Hepatocyte (in vitro differentiated cells): ENCODE measurements around the gene LINGO1. TPM values are rescaled to one million over a fixed set of nuclear protein-coding genes. Genes with fewer than 3 reads are reported as not detected.
A peak's percentile ranks its signal among the peaks of the same experiment; 100 is the strongest.

ENCODE experiments used
- DNase-seq: peaks from one replicate; pipeline ENCODE4 v3.0.0-alpha.2; 2016; ENCODE audit warnings: low spot score
- H2AFZ ChIP-seq: fragments of 200-600 bp; sonication (generic); 2 replicates; pipeline ENCODE4 v1.6.0; 2016; ENCODE audit warnings: antibody characterized with exemption, mild to moderate bottlenecking
- H3K27ac ChIP-seq: fragments of 200-600 bp; sonication (generic); 2 replicates; pipeline ENCODE4 v1.5.1; 2016; ENCODE audit warnings: mild to moderate bottlenecking
- H3K27me3 ChIP-seq: fragments of 200-600 bp; sonication (generic); 2 replicates; pipeline ENCODE4 v1.6.1; 2016
- H3K36me3 ChIP-seq: fragments of 200-600 bp; sonication (generic); replicated peaks from 2 replicates; pipeline ENCODE4 v1.5.1; 2016; ENCODE audit warnings: low read depth; ENCODE audit not compliant: insufficient read depth
- H3K4me1 ChIP-seq: fragments of 200-600 bp; sonication (generic); 2 replicates; pipeline ENCODE4 v1.5.1; 2016; ENCODE audit warnings: mild to moderate bottlenecking, moderate library complexity; ENCODE audit not compliant: insufficient read depth
- H3K4me2 ChIP-seq: fragments of 200-600 bp; sonication (generic); 2 replicates; pipeline ENCODE4 v1.6.0; 2016
- H3K4me3 ChIP-seq: fragments of 200-600 bp; sonication (generic); 2 replicates; pipeline ENCODE4 v1.5.1; 2016; ENCODE audit warnings: mild to moderate bottlenecking
- H3K79me2 ChIP-seq: fragments of 200-600 bp; sonication (generic); 2 replicates; pipeline ENCODE4 v1.6.0; 2017; ENCODE audit warnings: mild to moderate bottlenecking
- H3K9me2 ChIP-seq: fragments of 200-600 bp; sonication (generic); replicated peaks from 2 replicates; pipeline ENCODE4 v1.6.0; 2017; ENCODE audit warnings: mild to moderate bottlenecking; ENCODE audit not compliant: insufficient read depth
- H3K9me3 ChIP-seq: fragments of 200-600 bp; sonication (generic); 2 replicates; pipeline ENCODE4 v1.5.1; 2016; ENCODE audit warnings: low read depth, mild to moderate bottlenecking
- H4K20me1 ChIP-seq: fragments of 200-600 bp; sonication (generic); 2 replicates; pipeline ENCODE4 v1.6.0; 2016; ENCODE audit warnings: mild to moderate bottlenecking; ENCODE audit not compliant: insufficient read depth, poor library complexity, severe bottlenecking
- CTCF ChIP-seq: fragments of 200-600 bp; sonication (generic); IDR thresholded peaks from 2 replicates; pipeline ENCODE4 v1.5.1; 2016; ENCODE audit warnings: antibody characterized with exemption, mild to moderate bottlenecking; ENCODE audit not compliant: poor library complexity
- EZH2 ChIP-seq: fragments of 200-600 bp; sonication (generic); IDR thresholded peaks from 2 replicates; pipeline ENCODE4 v1.6.1; 2016; ENCODE audit warnings: antibody characterized with exemption, mild to moderate bottlenecking, borderline replicate concordance
- EZH2phosphoT487 ChIP-seq: fragments of 200-600 bp; sonication (generic); IDR thresholded peaks from one replicate; pipeline ENCODE4 v1.6.1; 2018; ENCODE audit warnings: antibody characterized with exemption, mild to moderate bottlenecking, low read depth, moderate library complexity; ENCODE audit not compliant: unreplicated experiment, severe bottlenecking
- WGBS: methylation state at CpG from one replicate; pipeline ENCODE4 v1.1.6; 2016; ENCODE audit warnings: low lambda C conversion rate; ENCODE audit errors: missing lambda C conversion rate; 5-methylcytosine and 5-hydroxymethylcytosine counted together
- polyA plus RNA-seq: library from polyadenylated mRNA; unstranded; fragments of >200 nt; fragmentation: Nextera tagmentation; extraction: Ambion mirVana; gene quantifications from 2 replicates; pipeline ENCODE4 v1.2.1, GENCODE V29; 2016
- total RNA-seq: library from RNA; depleted of rRNA; stranded (reverse); fragments of >200 nt; gene quantifications from 2 replicates; pipeline ENCODE4 v1.2.3, GENCODE V29; 2014

LINGO1 gene
- total and polyA plus RNA-seq, 2 experiments from 2014 or later = 4.3 to 5.1 TPM

GRCh38 chr15:77634266-77634962 lies 1.7 kb upstream of the LINGO1 start:
- WGBS = 3% methylated on average over 30 of the region's 34 CpGs
- H3K36me3 ChIP-seq = no peaks in the 10 kb centered on the region
- no peaks in the 10 kb centered on the region for H3K79me2 ChIP-seq
- H3K4me2 ChIP-seq = peak overlapping the region; percentile 71
- no peaks in the 10 kb centered on the region for H3K9me3 ChIP-seq
- no peaks in the 10 kb centered on the region for H4K20me1 ChIP-seq
- TF ChIP-seq EZH2 (no peak), CTCF (peak; percentile 72), EZH2phosphoT487 (no peak)
- no peak overlapping the region for H3K4me3 ChIP-seq
- DNase-seq = peak; percentile 84
- no peaks in the 10 kb centered on the region for H3K9me2 ChIP-seq
- H3K27me3 ChIP-seq = peaks cover 48% of the 10 kb centered on the region
- H2AFZ ChIP-seq = no peak overlapping the region
- no peak overlapping the region for H3K27ac ChIP-seq
- peaks cover 14% of the 10 kb centered on the region for H3K4me1 ChIP-seq

- H3K9me3 ChIP-seq = no peaks in the 10 kb centered on the region
- H3K4me2 ChIP-seq = peak overlapping the region; percentile 99
- WGBS = 11% methylated on average over 9 of the region's 9 CpGs
- peaks cover 14% of the 10 kb centered on the region for H3K4me1 ChIP-seq
- no peak overlapping the region for H3K27ac ChIP-seq
- no peak for DNase-seq
- H4K20me1 ChIP-seq = no peaks in the 10 kb centered on the region
- peaks cover 51% of the 10 kb centered on the region for H3K27me3 ChIP-seq
- no peaks in the 10 kb centered on the region for H3K79me2 ChIP-seq
- no peaks in the 10 kb centered on the region for H3K36me3 ChIP-seq
- no peak for TF ChIP-seq EZH2
- no peak for TF ChIP-seq CTCF
- no peak for TF ChIP-seq EZH2phosphoT487
- no peak overlapping the region for H2AFZ ChIP-seq
- no peak overlapping the region for H3K4me3 ChIP-seq
- no peaks in the 10 kb centered on the region for H3K9me2 ChIP-seq
Measured at GRCh38 chr15:77633913-77634265, 1.2 kb upstream of the LINGO1 start.

DNA sequence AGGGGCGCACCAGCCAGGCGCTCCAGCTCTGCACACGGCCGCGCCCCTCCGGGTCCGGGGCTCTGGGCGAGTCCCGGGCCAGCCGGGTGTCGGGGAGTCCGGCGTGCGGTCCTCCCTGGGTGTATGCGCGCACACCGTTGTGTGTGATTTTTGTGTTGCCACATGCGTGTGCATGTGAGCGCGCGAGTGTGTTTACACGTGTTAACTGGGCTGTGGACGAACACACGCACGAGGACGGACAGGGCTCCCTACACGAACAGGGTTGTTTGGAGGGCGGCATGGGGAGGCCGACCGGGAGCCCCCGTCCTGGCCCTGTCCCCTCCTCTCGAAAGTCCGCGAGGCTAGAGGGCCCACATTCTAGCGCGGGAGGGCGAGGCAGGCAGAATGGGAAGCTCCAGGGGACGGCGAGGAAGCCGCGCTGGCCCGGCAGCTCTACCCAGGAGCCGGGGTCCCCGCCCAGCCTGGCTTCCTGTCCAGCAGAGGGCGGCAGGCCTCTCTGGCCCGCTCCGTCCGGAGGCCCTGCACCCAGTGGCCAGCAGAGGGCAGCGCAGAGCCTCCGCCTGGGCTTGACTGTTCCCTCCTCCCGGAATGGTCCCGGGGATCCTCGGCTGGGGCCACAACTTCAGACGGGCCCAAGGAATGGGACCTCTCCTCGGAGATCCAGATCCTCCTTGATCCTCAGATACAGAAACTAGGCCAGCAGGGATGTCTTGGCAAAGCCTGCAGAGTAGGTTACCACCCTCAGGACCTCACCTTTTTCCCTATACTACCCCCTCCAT lies 611 bp upstream of the LINGO1 start:
- H3K36me3 ChIP-seq = no peaks in the 10 kb centered on the region
- no peaks in the 10 kb centered on the region for H3K9me2 ChIP-seq
- H3K27me3 ChIP-seq = peaks cover 51% of the 10 kb centered on the region
- peak; percentile 100 for TF ChIP-seq CTCF
- TF ChIP-seq EZH2 = peak; percentile 43
- no peak for TF ChIP-seq EZH2phosphoT487
- H4K20me1 ChIP-seq = no peaks in the 10 kb centered on the region
- under 1% methylated on average over 46 of the region's 55 CpGs for WGBS
- H3K4me1 ChIP-seq = peaks cover 14% of the 10 kb centered on the region
- H3K27ac ChIP-seq = no peak overlapping the region
- peak overlapping the region; percentile 68 for H2AFZ ChIP-seq
- peak overlapping the region; percentile 99 for H3K4me2 ChIP-seq
- H3K9me3 ChIP-seq = no peaks in the 10 kb centered on the region
- peak; percentile 95 for DNase-seq
- H3K4me3 ChIP-seq = peak overlapping the region; percentile 61
- no peaks in the 10 kb centered on the region for H3K79me2 ChIP-seq
